HG02623 (cell line): ENCODE measurements around the gene TTC24.

Source experiments
- ATAC-seq: cut with Tn5 transposase; IDR thresholded peaks from one replicate; pipeline ENCODE4 v1.9.1; 2021; ENCODE audit warnings: moderate library complexity; ENCODE audit not compliant: unreplicated experiment

Gene TTC24

DNA sequence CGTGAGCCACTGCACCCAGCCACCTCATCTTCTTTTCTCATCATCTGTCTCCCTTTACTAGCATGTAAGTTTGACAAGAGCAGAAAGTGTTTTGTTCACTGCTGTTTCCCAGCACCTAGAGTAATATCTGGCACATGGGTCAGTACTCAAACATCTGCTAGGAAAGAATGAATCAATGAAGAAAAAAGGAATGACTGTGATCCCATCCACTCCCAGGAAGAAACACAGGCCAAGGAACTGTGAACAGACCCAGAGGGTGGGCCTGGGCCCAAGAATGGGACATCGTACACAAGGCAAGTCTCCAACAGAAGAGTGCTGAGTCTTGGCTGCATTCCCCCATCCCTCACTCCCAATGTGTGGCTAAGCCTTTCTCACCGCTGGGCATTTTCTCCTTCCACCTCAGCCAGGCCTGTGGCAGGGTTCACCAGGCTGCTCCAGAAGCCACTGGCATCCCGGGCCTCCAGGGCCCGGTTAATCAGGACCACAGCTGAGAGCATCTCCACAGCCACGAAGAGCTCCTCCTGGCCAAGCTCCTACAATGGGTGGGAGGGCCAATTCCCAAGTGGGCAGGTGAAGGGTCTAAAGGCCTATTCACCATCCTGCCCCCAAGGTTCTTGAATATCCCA, 25.6 kb upstream of the TTC24 start:
- no peak for ATAC-seq

GRCh38 chr1:156554971-156555370, 24.6 kb upstream of the TTC24 start:
- ATAC-seq: no peak

GRCh38 chr1:156555715-156556114, 23.8 kb upstream of the TTC24 start:
- no peak for ATAC-seq

DNA sequence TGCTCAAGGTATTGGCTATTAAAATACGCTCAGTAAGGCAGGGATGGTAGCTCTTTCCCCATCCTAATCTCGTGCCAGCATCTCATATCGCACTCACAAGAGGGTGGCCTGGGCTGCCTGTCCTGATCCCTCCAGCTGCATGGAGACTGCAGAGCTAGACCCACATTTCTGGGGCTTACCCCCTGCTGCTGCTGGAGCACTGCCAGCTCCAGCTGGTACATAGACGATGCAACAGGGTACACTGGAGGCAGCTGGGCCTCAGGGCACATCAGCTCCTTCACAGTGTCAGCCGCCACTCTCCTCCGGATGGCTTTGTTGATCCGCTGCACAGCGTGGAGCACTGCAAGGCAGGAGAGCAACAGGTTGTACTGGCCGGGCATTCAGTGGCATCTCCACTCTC, 23.2 kb upstream of the TTC24 start:
- no peak for ATAC-seq

DNA sequence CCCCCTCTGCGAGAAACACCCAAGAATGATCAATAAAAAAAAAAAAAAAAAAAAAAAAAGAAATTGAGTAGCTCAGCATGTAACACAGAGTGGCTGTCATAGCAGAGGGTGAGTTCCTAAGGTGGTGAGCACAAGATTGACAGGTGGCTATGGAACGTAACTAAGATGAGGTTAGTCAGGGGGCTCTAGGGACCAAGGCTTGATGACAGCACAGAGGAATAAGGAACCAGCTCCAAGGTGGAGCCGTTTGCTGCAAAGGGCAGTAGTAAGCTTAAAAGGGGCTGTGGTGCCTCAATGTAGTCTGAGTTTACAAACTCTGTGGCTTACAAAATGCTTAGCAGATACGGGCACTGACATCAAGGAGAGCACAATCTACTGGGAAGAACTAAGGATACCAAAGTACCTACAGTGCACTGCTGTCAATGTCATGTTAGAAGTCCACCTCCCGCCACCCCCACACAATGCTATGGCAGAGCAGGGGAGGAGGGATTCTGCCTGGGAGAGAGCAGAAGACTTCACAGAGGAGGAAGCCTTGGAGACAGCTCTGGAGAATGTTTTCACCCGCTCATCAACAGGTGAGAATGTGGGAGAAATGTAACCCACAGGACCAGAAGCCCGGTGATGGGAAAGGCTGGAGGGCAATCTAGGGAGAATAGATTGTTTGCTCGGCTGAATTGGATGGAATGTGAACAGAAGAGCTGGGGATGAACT, 20.3 kb upstream of the TTC24 start:
- ATAC-seq: no peak

GRCh38 chr1:156559797-156560385, 19.6 kb upstream of the TTC24 start:
- ATAC-seq: no peak

- no peak for ATAC-seq
These were observed 18.8 kb upstream of the TTC24 start for GRCh38 chr1:156560585-156561163.

GRCh38 chr1:156565519-156565918, 14.0 kb upstream of the TTC24 start:
- ATAC-seq: no peak

- ATAC-seq: no peak
These were observed 13.1 kb upstream of the TTC24 start for GRCh38 chr1:156566436-156566835.

GRCh38 chr1:156571261-156571852, 8.2 kb upstream of the TTC24 start:
- no peak for ATAC-seq

- no peak for ATAC-seq
These were observed 7.4 kb upstream of the TTC24 start, which contains the start of gene IQGAP3 for GRCh38 chr1:156571919-156572662. Gene IQGAP3 (minus strand): TSS chr1:156572565. CDS start chr1:156572529, 36 bp downstream.

DNA sequence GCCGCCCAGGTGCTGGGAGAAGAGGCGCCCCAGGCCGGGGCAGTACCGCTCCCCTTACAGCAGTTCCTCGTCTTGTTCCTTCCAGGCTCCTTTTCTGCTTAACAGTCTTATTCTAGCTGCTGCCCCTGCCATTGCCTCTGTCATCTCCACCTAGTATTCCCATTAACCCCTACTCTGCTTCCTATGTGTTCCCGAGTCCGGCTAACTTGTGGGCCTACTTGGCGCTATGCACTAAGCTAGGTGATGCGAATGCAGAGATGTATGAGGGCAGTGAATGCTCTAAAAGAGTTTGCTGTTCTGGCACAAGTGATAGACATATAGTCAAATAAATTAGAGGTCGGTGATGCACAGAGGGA, 6.9 kb upstream of the TTC24 start:
- ATAC-seq: no peak

DNA sequence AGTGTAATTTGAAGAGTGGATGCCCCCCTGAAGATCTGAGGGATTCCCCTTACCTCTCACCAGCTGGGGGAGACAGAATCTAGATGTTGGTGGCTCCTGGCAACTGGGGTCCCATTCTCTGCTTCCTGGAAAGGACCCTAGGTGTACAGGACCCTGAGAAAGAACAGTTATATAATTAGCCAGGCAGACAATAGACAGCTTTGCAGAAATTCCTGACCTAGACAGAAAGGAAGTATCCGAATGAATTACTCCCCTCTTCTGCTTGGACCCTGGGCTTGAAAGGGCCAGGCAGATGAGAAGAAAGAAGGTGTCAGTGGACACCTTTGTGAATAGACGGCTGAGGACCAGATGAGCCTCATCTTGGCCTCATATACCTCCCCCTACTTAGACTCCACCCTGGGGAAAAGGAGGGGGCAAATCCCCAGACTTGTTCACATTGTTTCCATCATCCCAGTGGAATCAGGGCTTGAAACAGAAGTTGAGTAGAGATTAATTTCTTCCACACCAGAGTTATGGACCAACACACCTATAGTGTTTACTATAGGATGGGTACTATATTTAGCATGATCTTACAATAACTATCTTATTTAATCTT, 5.4 kb upstream of the TTC24 start:
- no peak for ATAC-seq

- no peak for ATAC-seq
These were observed 2.0 kb upstream of the TTC24 start for GRCh38 chr1:156577550-156577949.

GRCh38 chr1:156578055-156578454, 1.5 kb upstream of the TTC24 start:
- ATAC-seq: no peak

DNA sequence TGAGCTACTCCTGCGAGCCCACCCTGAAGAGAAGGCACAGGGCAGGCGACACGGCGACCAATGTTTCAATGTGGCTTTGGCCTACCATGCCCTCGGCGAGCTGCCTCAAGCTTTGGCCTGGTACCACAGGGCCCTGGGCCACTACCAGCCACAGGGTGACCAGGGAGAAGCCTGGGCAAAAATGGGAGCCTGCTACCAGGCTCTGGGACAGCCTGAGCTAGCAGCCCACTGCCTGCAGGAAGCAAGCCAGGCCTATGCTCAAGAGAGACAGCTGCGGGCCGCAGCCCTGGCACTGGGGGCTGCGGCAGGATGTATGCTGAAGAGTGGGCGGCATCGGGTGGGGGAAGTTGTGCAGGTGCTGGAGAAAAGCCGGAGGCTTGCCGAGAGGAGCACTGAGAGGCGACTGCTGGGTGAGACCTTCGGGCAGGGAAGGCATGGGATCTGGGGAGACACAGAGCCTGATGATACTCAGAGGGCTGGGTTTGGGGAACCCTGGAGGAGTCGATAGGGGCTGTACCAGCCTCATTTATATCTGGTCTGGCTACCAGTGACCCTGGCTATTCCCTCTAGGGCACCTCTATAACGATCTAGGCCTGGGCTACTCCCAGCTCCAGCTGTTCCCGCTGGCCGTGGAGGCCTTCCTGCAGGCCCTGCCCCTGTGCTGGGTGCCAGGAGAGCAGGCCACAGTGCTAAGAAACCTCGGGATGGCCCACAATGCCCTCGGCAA, 2.3 kb downstream of the TTC24 start:
- ATAC-seq: no peak

- ATAC-seq: no peak
These were observed 3.0 kb downstream of the TTC24 start for GRCh38 chr1:156582388-156583017.

DNA sequence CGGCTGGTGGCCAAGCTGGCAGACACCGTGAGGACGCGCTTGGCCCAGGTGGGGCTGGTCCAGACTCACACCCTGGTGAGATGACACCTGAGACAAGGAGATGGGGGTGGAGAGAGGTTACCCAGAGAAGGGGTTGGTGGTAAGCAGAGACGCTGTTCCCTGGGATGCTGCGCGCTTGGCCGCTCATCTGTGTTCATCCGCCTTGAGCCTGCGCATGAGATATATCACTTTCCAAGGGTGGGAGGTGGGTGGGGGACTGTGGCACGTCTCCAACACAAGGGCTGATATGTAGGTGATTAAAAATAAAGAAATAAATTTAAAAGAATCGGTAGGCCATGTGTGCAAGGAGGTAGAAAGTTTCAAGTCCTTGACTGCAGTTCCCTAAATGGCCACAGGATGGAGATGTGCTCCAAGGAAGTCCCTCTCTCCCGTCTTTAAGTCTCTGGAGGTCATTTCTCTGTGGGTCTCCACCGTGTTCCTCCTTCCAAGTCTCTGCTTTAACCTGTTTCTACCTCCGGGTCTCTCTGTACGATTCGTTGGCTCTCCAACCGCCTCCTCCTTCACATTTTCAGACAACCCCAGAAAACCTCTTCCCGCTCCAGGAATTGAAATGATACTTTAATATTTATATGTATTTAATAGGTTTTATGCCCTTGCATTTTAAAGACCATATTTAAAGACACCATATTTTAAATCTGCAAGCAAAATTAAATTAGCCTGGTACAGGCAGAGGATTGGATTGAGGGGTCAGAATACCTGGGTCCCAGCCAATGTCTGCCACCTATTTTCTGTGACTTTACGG, 4.5 kb downstream of the TTC24 start:
- no peak for ATAC-seq

- no peak for ATAC-seq
These were observed 5.3 kb downstream of the TTC24 start for GRCh38 chr1:156584813-156585212.
